Heart left ventricle (tissue), 16 donors: ENCODE results near the gene PPP1R14B. TPM values are rescaled to one million over a fixed set of nuclear protein-coding genes. Genes with fewer than 3 reads are reported as not detected.

Experiments used
- ATAC-seq, 4 donors: fragments of 200-7000 bp; cut with Tn5 transposase; one replicate each; pipeline ENCODE4 v1.9.1; 2020 to 2022; ENCODE audit warnings: moderate library complexity in 4 of 4, mild to moderate bottlenecking in 3 of 4, moderate number of reproducible peaks in 1 of 4
- DNase-seq, 5 donors: peaks; one replicate each; pipeline ENCODE4 v3.0.0-alpha.2; 2020
- H3K27ac ChIP-seq, 12 donors: fragments of 200-600 bp; sonication (generic) in 4 of 12; one replicate each; pipeline versions ENCODE4 v1.5.0 to v1.8.0; 2016 to 2022; ENCODE audit warnings: mild to moderate bottlenecking in 2 of 12
- H3K27me3 ChIP-seq, 9 donors: fragments of 200-600 bp; sonication (generic) in 2 of 9; one replicate each; pipeline versions ENCODE4 v1.5.1 to v1.8.0; 2016 to 2022; ENCODE audit warnings: mild to moderate bottlenecking in 3 of 9
- H3K36me3 ChIP-seq, 9 donors: fragments of 200-600 bp; sonication (generic) in 2 of 9; one replicate each; pipeline versions ENCODE4 v1.5.0 to v1.8.0; 2018 to 2022; ENCODE audit warnings: mild to moderate bottlenecking in 2 of 9
- H3K4me1 ChIP-seq, 12 donors: fragments of 200-600 bp; sonication (generic) in 4 of 12; one replicate each; pipeline versions ENCODE4 v1.5.0 to v1.8.0; 2016 to 2022; ENCODE audit warnings: mild to moderate bottlenecking in 3 of 12
- H3K4me3 ChIP-seq, 12 donors: fragments of 200-600 bp; sonication (generic) in 4 of 12; one replicate each; pipeline versions ENCODE4 v1.5.0 to v1.8.0; 2017 to 2022; ENCODE audit warnings: mild to moderate bottlenecking in 9 of 12, moderate library complexity in 4 of 12
- H3K9me3 ChIP-seq, 12 donors: fragments of 200-600 bp; sonication (generic) in 4 of 12; one replicate each; pipeline versions ENCODE4 v1.5.0 to v1.8.0; 2016 to 2022; ENCODE audit warnings: mild to moderate bottlenecking in 1 of 12
- CTCF ChIP-seq, 12 donors: fragments of 200-600 bp; sonication (generic) in 4 of 12; IDR thresholded peaks; one replicate each; pipeline versions ENCODE4 v1.5.0 to v1.8.0; 2018 to 2022; ENCODE audit warnings: antibody characterized with exemption in 12 of 12, mild to moderate bottlenecking in 5 of 12
- POLR2A ChIP-seq, 2 donors: fragments of 450-650 bp; IDR thresholded peaks; one replicate each; pipeline ENCODE4 v1.6.1; 2017; ENCODE audit warnings: antibody characterized with exemption in 2 of 2, mild to moderate bottlenecking in 2 of 2, moderate library complexity in 2 of 2
- WGBS, 4 donors: extraction: QIAGEN DNeasy Blood & Tissue Kit in 2 of 4; methylation state at CpG; one replicate each; pipeline versions ENCODE4 v1.1.5 to v1.1.7; 2013 to 2018; 5-methylcytosine and 5-hydroxymethylcytosine counted together
- intact Hi-C, 10 donors: fragments of 100-400 bp; cut with DNase I; formaldehyde crosslinking; loops; one replicate each; pipeline versions ENCODE4 v1.11.1 to v1.14.2; 2022
- long read RNA-seq, 3 donors: library from polyadenylated mRNA; unstranded; transcript quantifications; one replicate each; pipeline ENCODE4 v2.0.0, GENCODE V29; 2020 to 2021
- polyA plus RNA-seq, 2 donors: library from polyadenylated mRNA; stranded (reverse); fragments of 200-250 nt; gene quantifications; one replicate each; pipeline ENCODE4 v1.2.3, GENCODE V29; 2013
- total RNA-seq, 9 donors: library from RNA; depleted of rRNA in 2 of 9; stranded (reverse); fragments of >200 nt in 2 of 9; fragmentation: NEBNext Ultra II Directional in 3 of 9; extraction: Animal tissue kit (Norgen Biotek cat#: 25700) in 3 of 9; gene quantifications; one replicate each; pipeline versions ENCODE4 v1.1.0 to v1.2.4, GENCODE V29; 2016 to 2023
- donor health status: ischemic (EF 13 %, LVEDD 7.1; RV severe dilation, severe dysfunction).
- donor health status: healthy with polysubstance abuse.
- donor health status: DM: no; HTN: yes; CAD: no.
- donor health status: DM: no; HTN: no; CAD: no.
- donor health status: ischemic (EF 25% LVEDD 6.9; RV normal size, moderate dysfunction).
- donor health status: ischemic (EF 25% LVEDD 5.7; RV mildly dilated, moderate dysfunction).
- donor health status: healthy.
- donor health status: DM: yes; HTN: yes; CAD: no.
- donor health status: ischemic (EF 35%, LVEDD 5.7; RV mildly dilated, moderate dysfunction).
- donor health status: nonischemic (EF 11% LVEDD 7.7; RV severe dilation, severe dysfunction).
- donor health status: DM: yes; HTN: yes; CAD: no.
- donor health status: PGD.
- donor health status: ischemic (EF 29% LVEDD 5.4; RV normal size, mild dysfunction).
- donor health status: nonischemic (EF 23%, LVEDD 6.1; RV moderate dilation, normal function).

PPP1R14B gene, protein sequence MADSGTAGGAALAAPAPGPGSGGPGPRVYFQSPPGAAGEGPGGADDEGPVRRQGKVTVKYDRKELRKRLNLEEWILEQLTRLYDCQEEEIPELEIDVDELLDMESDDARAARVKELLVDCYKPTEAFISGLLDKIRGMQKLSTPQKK
- total RNA-seq (100 to 1,000 TPM in 4 of 9 donors, 10 to 100 TPM in 5; 69.6 to 244 (median 90.4) TPM), polyA plus RNA-seq (100 to 1,000 TPM; 160 to 167 TPM)
- long read RNA-seq, donor 1, transcript PPP1R14B-201 (4 exons, 982 nt) = major isoform, 34 of 36 reads
- long read RNA-seq, donor 1, partial matches to known transcripts = 0 of 36 reads
- long read RNA-seq, donor 1, other reads (novel, unspliced or antisense) = 2 of 36 reads
- long read RNA-seq, donor 2, partial matches to known transcripts = 0 of 5 reads
- long read RNA-seq, donor 2, other reads (novel, unspliced or antisense) = 1 of 5 reads
- long read RNA-seq, donor 3, transcript PPP1R14B-201 (4 exons, 982 nt) = major isoform, 122 of 135 reads
- long read RNA-seq, donor 3, partial matches to known transcripts = 8 of 135 reads
- long read RNA-seq, donor 3, other reads (novel, unspliced or antisense) = 2 of 135 reads

DNA sequence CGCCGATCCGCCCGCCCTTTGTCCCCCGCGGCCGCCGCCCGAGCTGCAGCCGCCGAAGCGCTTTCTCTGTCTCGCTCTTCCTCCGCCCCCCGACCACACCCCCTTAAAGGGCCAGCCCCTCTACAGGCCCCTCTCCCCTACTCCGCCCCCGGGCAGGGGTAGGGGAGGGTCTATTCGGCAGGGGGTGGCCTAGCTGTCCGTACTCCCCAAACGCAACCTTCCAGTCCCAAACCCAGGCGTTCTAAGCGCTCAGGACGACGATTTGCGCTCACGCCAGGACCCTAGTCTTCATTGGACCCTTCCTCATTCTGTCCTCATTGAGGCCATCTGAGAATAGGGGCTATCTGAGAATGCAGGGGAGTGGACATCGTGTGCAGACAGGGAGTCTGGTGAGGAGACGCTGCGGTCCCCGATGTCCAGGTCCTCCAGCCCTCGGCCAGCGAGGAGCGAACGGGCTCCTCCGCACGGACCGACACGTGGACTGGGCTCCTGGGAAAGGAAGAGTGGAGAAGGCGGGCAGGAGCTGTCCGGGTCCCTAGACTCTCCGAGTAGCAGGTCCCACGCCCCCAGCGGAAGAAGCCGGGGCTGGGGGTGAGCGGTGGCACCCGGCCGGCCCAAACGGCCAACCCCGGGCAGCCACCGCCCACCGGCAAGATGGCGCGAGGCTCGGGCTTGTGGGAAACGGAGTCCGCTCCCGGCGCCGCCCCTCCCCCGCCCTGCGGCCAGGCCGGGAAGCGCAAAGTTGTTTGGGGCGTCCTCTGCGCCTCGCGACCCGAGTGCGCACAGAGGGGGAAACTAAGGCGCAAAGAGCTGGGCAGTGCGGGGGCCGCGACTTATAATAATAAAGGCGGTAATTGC is at the start of gene PPP1R14B:
Gene PPP1R14B (minus strand): TSS at position 73 of the 858 bp plus-strand sequence. CDS start 270 bp downstream, outside the sequence.
- peaks cover 5 to 65% (median 37%) of the 10 kb centered on the region in 12 donors for H3K4me1 ChIP-seq
- no peaks in the 10 kb centered on the region for H3K27me3 ChIP-seq
- peaks cover 0 to 15% (median 8%) of the 10 kb centered on the region in 9 donors for H3K36me3 ChIP-seq
- DNase-seq (peak; percentile 90 to 94 (median 93)), ATAC-seq (peak; percentile 58 to 74 (median 68))
- WGBS, 4 donors = 0 to 1% (median 1%) methylated on average over 23 to 74 of the region's 74 CpGs
- no peaks in the 10 kb centered on the region for H3K9me3 ChIP-seq
- peak within 1 kb of the TSS; percentile 49 to 96 (median 92) for H3K27ac ChIP-seq
- intact Hi-C loops = loop anchor here in 2 of 10 donors (2.0 kb wide), 2 partner anchors 22 to 58 kb away; partner anchors contain the start of gene ESRRA (in 2 of the 2)
- peak within 1 kb of the TSS; percentile 56 to 90 (median 72) for H3K4me3 ChIP-seq
- TF ChIP-seq POLR2A (IDR thresholded peaks at IDR 0.05) (peak in 1 of 2 donors; percentile 50), CTCF (IDR thresholded peaks at IDR 0.05) (peak in 7 of 12 donors; percentile 8 to 31 (median 18))

GRCh38 chr11:64296236-64296635 is 49.5 kb upstream of the PPP1R14B start:
- intact Hi-C loops = loop anchor here in 2 of 10 donors (2.0 to 5.0 kb wide), 2 partner anchors 21 to 39 kb away; no protein-coding TSS in a partner anchor
- DNase-seq (no peak), ATAC-seq (no peak)
- Histone ChIP-seq H3K27me3 (peaks cover 29 to 99% (median 66%) of the 10 kb centered on the region in 9 donors), H3K4me3 (no peak overlapping the region), H3K4me1 (peaks cover 4 to 40% (median 28%) of the 10 kb centered on the region in 12 donors), H3K36me3 (no peaks in the 10 kb centered on the region), H3K27ac (no peak overlapping the region), H3K9me3 (no peaks in the 10 kb centered on the region)
- TF ChIP-seq CTCF (IDR thresholded peaks at IDR 0.05) (no peak), POLR2A (IDR thresholded peaks at IDR 0.05) (no peak)
- 50 to 67% (median 58%) methylated on average over 1 of the region's 1 CpG for WGBS, 4 donors

DNA sequence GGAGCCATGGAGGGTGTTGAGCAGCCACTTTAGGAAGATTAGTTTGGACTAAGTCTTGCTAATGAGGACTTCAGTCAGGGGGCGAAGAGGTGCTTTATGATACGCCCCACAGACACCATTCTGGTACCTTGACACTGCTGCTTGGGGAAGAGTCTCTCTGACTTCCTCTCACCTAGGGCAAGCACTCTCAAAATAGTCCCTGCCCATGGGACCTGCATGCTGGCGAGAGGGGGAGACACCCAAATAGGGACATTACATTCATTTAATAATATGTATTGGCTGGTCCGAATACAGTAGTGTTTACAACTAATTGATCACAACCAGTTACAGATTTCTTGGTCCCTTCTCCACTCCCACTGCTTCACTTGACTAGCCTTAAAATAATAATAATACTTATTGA is 49.0 kb upstream of the PPP1R14B start:
- TF ChIP-seq CTCF (IDR thresholded peaks at IDR 0.05) = no peak
- no peak for TF ChIP-seq POLR2A (IDR thresholded peaks at IDR 0.05)
- H3K36me3 ChIP-seq = no peaks in the 10 kb centered on the region
- 92 to 95% (median 94%) methylated on average over 4 of the region's 4 CpGs for WGBS, 4 donors
- DNase-seq = no peak
- no peaks in the 10 kb centered on the region for H3K9me3 ChIP-seq
- intact Hi-C loops = loop anchor here in 2 of 10 donors (2.0 to 5.0 kb wide), 2 partner anchors 21 to 38 kb away; no protein-coding TSS in a partner anchor
- no peak overlapping the region for H3K27ac ChIP-seq
- peaks cover 4 to 39% (median 27%) of the 10 kb centered on the region in 12 donors for H3K4me1 ChIP-seq
- ATAC-seq = no peak
- H3K4me3 ChIP-seq = no peak overlapping the region
- peaks cover 32 to 100% (median 71%) of the 10 kb centered on the region in 9 donors for H3K27me3 ChIP-seq
